Measurements from ENCODE around the gene DCDC2C. TPM values are rescaled to one million over a fixed set of nuclear protein-coding genes. Genes with fewer than 3 reads are reported as not detected.

The DCDC2C gene
- total RNA-seq, 1 experiment from 2014 or later: 0.43 TPM

DNA sequence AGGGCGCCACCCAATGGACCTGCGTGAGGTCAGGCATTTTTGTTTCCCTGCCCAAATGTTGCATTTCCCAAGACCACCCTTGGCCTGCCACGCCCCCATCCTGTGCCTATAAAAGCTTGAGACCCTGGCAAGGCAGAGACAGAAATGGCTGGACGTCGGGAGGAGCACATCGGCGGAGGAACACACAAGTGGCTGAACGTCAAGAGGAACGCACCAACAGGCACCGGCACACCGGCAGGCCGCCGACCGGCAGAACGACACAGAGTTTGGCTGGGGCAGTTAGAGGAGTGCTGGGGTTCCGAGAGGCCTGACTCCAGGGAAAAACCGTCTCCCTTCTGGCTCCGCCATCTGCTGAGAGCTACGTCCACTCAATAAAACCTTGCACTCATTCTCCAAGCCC is 35.9 kb downstream of the DCDC2C start:
- H3K27ac ChIP-seq (ENCODE audit: low read depth, low read length, poor library complexity, severe bottlenecking): no peak overlapping the region
- H3K4me1 ChIP-seq (ENCODE audit: insufficient read depth, low read length, poor library complexity, severe bottlenecking): peaks cover 18% of the 10 kb centered on the region
- no peak overlapping the region for H3K4me3 ChIP-seq (ENCODE audit: low read depth, low read length, poor library complexity, severe bottlenecking)
- no peak for DNase-seq (ENCODE audit: low spot score)
- CTCF ChIA-PET: no interaction called here
- POLR2A ChIA-PET (ENCODE audit: low non-redundant PET): no interaction called here
- H3K27me3 ChIP-seq (replicated peaks; ENCODE audit: insufficient read depth, low read depth, low read length, poor library complexity): no peaks in the 10 kb centered on the region
- H3K36me3 ChIP-seq (ENCODE audit: insufficient read depth, low read length, poor library complexity, severe bottlenecking): no peaks in the 10 kb centered on the region
- intact Hi-C loops (cut with micrococcal nuclease; ENCODE audit: unreplicated experiment): loop anchor here (2.0 to 10.0 kb wide), 3 partner anchors 41 to 1955 kb away; partner anchors contain the start of gene SOX11
- no TSS peak for BruUV-seq (replicated peaks)
- TF ChIP-seq, protein P1, sequence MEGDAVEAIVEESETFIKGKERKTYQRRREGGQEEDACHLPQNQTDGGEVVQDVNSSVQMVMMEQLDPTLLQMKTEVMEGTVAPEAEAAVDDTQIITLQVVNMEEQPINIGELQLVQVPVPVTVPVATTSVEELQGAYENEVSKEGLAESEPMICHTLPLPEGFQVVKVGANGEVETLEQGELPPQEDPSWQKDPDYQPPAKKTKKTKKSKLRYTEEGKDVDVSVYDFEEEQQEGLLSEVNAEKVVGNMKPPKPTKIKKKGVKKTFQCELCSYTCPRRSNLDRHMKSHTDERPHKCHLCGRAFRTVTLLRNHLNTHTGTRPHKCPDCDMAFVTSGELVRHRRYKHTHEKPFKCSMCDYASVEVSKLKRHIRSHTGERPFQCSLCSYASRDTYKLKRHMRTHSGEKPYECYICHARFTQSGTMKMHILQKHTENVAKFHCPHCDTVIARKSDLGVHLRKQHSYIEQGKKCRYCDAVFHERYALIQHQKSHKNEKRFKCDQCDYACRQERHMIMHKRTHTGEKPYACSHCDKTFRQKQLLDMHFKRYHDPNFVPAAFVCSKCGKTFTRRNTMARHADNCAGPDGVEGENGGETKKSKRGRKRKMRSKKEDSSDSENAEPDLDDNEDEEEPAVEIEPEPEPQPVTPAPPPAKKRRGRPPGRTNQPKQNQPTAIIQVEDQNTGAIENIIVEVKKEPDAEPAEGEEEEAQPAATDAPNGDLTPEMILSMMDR (conservative IDR thresholded peaks at IDR 0.05; ENCODE audit: low read depth, low read length): no peak
- TF ChIP-seq EZH2 (IDR thresholded peaks at IDR 0.05; ENCODE audit: borderline replicate concordance, low read depth, low read length, poor library complexity, severe bottlenecking): no peak
- no peaks in the 10 kb centered on the region for H3K9me3 ChIP-seq (ENCODE audit: low read depth, low read length, poor library complexity, severe bottlenecking)

DNA sequence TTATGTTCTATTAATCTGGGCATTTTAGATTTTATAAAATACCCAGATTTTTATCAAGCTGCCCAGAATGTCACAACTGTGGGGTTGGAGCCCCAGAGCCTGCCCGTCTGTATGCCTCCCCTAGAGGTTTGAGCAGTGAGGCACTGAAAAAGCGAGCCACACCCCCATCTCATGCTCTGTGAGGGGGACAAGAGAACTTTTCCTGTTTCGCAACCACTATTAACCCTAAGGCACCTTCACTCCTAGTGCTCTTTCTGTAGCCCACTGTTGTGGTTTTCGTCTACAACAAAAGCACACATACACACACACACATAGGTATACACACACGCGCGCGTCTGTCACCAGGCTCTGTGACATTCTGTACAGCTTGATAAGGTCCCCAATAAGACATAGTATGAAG is 38.0 kb downstream of the DCDC2C start:
- Histone ChIP-seq H3K4me3 (ENCODE audit: low read depth, low read length, poor library complexity, severe bottlenecking) (no peak overlapping the region), H3K9me3 (ENCODE audit: low read depth, low read length, poor library complexity, severe bottlenecking) (no peaks in the 10 kb centered on the region), H3K27ac (ENCODE audit: low read depth, low read length, poor library complexity, severe bottlenecking) (no peak overlapping the region), H3K4me1 (ENCODE audit: insufficient read depth, low read length, poor library complexity, severe bottlenecking) (peaks cover 18% of the 10 kb centered on the region), H3K36me3 (ENCODE audit: insufficient read depth, low read length, poor library complexity, severe bottlenecking) (no peaks in the 10 kb centered on the region), H3K27me3 (replicated peaks; ENCODE audit: insufficient read depth, low read depth, low read length, poor library complexity) (no peaks in the 10 kb centered on the region)
- TF ChIP-seq, protein P1 (conservative IDR thresholded peaks at IDR 0.05; ENCODE audit: low read depth, low read length): no peak
- TF ChIP-seq EZH2 (IDR thresholded peaks at IDR 0.05; ENCODE audit: borderline replicate concordance, low read depth, low read length, poor library complexity, severe bottlenecking): no peak
- ChIA-PET CTCF (no interaction called here), POLR2A (ENCODE audit: low non-redundant PET) (no interaction called here)
- BruUV-seq (replicated peaks): no TSS peak
- DNase-seq (ENCODE audit: low spot score): peak; percentile 66
- intact Hi-C loops (cut with micrococcal nuclease; ENCODE audit: unreplicated experiment): no loop called here

DNA sequence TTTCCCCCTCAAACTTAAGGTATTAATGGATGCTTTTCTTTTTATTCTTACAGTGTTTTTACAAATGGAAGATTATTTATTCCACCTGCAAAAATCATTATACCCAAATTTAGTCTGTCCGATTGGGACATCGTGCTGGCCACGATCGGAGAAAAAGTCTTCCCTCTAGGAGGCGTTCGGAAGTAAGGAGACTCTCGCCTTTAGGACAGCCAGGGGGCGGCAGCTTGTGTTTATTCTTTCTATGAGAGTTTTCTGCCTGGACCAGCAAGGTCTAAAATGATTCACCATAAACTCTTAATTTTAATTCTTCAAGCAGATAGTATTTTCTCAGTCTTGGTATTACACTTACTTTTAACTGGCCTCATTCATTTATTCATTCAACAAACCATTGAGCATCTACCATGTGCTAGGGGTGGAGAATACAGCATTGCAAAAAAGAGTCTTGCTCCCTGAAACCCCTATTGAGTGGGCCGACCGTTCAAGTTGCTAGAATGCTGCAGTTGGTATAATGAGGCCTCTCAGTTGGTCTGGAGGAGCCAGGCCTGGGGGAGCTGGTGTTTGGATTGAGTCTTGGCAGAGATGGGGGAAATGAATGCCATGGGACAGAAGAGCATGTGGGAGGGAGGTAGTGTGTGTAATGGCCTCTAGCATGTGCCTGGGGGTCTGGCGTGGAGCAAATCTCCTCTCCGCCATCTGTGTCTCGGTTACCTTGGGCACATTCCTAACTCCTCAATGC is 38.7 kb downstream of the DCDC2C start:
- H3K9me3 ChIP-seq (ENCODE audit: low read depth, low read length, poor library complexity, severe bottlenecking): no peaks in the 10 kb centered on the region
- H3K4me1 ChIP-seq (ENCODE audit: insufficient read depth, low read length, poor library complexity, severe bottlenecking): peaks cover 18% of the 10 kb centered on the region
- TF ChIP-seq, protein P1 (conservative IDR thresholded peaks at IDR 0.05; ENCODE audit: low read depth, low read length): peak; percentile 25; the same call in 1 of the 2 replicates
- TF ChIP-seq EZH2 (IDR thresholded peaks at IDR 0.05; ENCODE audit: borderline replicate concordance, low read depth, low read length, poor library complexity, severe bottlenecking): no peak
- ChIA-PET POLR2A (ENCODE audit: low non-redundant PET) (no interaction called here), CTCF (no interaction called here)
- H3K27ac ChIP-seq (ENCODE audit: low read depth, low read length, poor library complexity, severe bottlenecking): no peak overlapping the region
- H3K4me3 ChIP-seq (ENCODE audit: low read depth, low read length, poor library complexity, severe bottlenecking): no peak overlapping the region
- BruUV-seq (replicated peaks): no TSS peak
- DNase-seq (ENCODE audit: low spot score): no peak
- intact Hi-C loops (cut with micrococcal nuclease; ENCODE audit: unreplicated experiment): no loop called here
- H3K27me3 ChIP-seq (replicated peaks; ENCODE audit: insufficient read depth, low read depth, low read length, poor library complexity): no peaks in the 10 kb centered on the region
- no peaks in the 10 kb centered on the region for H3K36me3 ChIP-seq (ENCODE audit: insufficient read depth, low read length, poor library complexity, severe bottlenecking)

Data from A673 (cell line).